ENCODE results near the gene LMF1. TPM values are rescaled to one million over a fixed set of nuclear protein-coding genes. Genes with fewer than 3 reads are reported as not detected.

Gene LMF1
- total and polyA plus RNA-seq, 2 experiments from 2014 or later = 18.8 to 41.6 TPM

DNA sequence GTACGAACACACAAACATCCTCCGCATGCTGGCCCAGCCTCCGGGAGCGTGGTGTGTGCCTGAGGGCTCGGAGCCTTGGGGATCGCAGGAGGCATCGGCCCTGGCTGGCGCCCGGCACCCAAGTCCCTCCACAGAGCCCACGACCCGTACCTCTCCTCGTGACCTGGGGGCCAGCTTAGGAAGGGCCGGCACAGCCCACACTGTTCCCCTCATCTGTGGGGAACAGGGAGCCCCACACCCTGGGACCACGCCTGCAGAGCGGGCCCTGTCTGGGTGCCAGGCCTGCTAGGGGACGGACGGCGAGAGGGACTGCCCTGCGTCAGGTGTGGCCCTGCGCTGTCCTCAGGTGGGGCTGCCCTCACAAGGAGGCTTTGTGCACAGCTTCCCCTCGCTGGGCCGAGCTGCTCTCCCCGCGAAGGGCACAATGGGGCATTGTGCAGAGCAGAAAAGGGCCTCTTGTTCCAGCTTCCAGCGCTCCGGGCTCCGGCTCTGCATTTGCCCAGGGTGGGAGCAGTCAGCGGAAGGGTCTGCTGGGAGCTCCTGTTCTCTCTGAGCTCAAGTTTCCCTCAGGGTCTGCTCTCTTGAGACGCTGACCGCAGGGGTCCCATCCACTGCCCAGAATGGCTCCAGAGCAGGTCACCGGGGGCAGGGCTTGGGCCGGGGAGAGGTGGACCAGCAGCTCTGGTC, 1.7 kb upstream of the LMF1 start:
- Histone ChIP-seq H3K27me3 (no peaks in the 10 kb centered on the region), H3K27ac (no peak overlapping the region), H3K4me1 (ENCODE audit: low read depth) (peaks cover 25% of the 10 kb centered on the region), H3K36me3 (no peaks in the 10 kb centered on the region), H3K4me3 (no peak overlapping the region), H3K9me3 (ENCODE audit: low read depth) (no peaks in the 10 kb centered on the region)
- DNase-seq (ENCODE audit: low read depth in 1 of 2, low spot score in 1 of 2) = no peak
- TF ChIP-seq, protein P1, sequence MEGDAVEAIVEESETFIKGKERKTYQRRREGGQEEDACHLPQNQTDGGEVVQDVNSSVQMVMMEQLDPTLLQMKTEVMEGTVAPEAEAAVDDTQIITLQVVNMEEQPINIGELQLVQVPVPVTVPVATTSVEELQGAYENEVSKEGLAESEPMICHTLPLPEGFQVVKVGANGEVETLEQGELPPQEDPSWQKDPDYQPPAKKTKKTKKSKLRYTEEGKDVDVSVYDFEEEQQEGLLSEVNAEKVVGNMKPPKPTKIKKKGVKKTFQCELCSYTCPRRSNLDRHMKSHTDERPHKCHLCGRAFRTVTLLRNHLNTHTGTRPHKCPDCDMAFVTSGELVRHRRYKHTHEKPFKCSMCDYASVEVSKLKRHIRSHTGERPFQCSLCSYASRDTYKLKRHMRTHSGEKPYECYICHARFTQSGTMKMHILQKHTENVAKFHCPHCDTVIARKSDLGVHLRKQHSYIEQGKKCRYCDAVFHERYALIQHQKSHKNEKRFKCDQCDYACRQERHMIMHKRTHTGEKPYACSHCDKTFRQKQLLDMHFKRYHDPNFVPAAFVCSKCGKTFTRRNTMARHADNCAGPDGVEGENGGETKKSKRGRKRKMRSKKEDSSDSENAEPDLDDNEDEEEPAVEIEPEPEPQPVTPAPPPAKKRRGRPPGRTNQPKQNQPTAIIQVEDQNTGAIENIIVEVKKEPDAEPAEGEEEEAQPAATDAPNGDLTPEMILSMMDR (IDR thresholded peaks at IDR 0.05; ENCODE audit: low read depth, low read length) = no peak

DNA sequence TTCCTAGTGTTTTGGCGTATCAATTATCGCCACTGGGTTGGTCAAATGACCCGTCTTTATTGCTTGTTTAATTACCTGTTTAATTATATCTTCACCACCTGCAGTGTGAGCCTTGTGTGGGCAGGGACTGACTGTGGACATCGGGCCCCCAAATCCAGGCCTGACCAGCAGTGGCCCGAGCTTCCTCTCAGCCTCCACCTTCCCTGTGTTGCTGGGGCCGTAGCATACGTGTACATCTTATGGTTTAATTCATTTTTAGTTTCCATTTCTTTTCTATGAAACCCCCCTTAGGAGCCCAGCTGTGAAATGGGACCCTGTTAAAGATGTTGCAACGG, 1.2 kb upstream of the LMF1 start:
- H3K4me3 ChIP-seq = no peak overlapping the region
- H3K27me3 ChIP-seq = no peaks in the 10 kb centered on the region
- H3K27ac ChIP-seq = no peak overlapping the region
- TF ChIP-seq, protein P1 (IDR thresholded peaks at IDR 0.05; ENCODE audit: low read depth, low read length) = no peak
- DNase-seq (ENCODE audit: low read depth in 1 of 2, low spot score in 1 of 2) = no peak
- no peaks in the 10 kb centered on the region for H3K9me3 ChIP-seq (ENCODE audit: low read depth)
- H3K36me3 ChIP-seq = no peaks in the 10 kb centered on the region
- peaks cover 25% of the 10 kb centered on the region for H3K4me1 ChIP-seq (ENCODE audit: low read depth)

DNA sequence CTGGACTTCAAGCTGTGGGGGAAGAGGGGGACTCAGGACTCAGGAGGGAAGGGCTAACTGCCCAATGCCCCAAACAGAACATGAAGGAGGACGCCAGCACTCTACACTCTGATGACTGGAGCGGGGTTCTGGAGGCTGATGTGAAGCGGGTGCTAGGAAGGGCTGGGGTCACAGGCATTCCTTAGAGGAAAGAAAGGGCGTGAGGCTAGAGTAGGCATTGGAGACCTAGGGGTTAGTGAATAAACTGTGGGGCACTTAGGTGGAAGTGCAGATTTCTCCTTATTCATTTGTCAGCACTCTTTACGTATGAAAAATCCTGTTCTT, 760 bp upstream of the LMF1 start:
- H3K27me3 ChIP-seq = no peaks in the 10 kb centered on the region
- no peaks in the 10 kb centered on the region for H3K36me3 ChIP-seq
- no peaks in the 10 kb centered on the region for H3K9me3 ChIP-seq (ENCODE audit: low read depth)
- no peak overlapping the region for H3K4me3 ChIP-seq
- no peak for DNase-seq (ENCODE audit: low read depth in 1 of 2, low spot score in 1 of 2)
- TF ChIP-seq, protein P1 (IDR thresholded peaks at IDR 0.05; ENCODE audit: low read depth, low read length) = no peak
- H3K4me1 ChIP-seq (ENCODE audit: low read depth) = peaks cover 23% of the 10 kb centered on the region
- no peak overlapping the region for H3K27ac ChIP-seq

DNA sequence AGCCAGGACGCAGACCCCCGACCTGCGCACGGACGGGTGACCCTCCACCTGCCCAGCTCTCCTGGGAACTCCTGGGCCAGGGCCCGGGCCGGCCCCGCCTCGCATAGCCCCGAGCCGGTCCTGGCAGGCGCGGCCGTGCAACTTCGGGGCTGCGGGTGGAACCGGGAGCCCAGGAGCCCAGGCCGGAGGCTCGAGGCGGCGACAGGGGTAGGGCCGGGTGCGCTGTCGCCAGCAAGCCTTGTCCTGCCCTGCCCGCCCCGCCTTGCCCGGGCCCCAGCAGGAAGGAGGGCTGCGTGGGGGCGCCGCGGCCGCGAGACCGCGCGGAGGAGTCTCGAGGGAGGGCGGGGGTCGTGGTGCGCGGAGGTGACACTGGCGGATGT, 408 bp downstream of the LMF1 start:
- Histone ChIP-seq H3K27ac (peak overlapping the region; percentile 67), H3K27me3 (no peaks in the 10 kb centered on the region), H3K4me1 (ENCODE audit: low read depth) (peaks cover 15% of the 10 kb centered on the region), H3K9me3 (ENCODE audit: low read depth) (no peaks in the 10 kb centered on the region), H3K4me3 (peak overlapping the region; percentile 87), H3K36me3 (no peaks in the 10 kb centered on the region)
- TF ChIP-seq, protein P1 (IDR thresholded peaks at IDR 0.05; ENCODE audit: low read depth, low read length) = no peak
- no peak for DNase-seq (ENCODE audit: low read depth in 1 of 2, low spot score in 1 of 2)

DNA sequence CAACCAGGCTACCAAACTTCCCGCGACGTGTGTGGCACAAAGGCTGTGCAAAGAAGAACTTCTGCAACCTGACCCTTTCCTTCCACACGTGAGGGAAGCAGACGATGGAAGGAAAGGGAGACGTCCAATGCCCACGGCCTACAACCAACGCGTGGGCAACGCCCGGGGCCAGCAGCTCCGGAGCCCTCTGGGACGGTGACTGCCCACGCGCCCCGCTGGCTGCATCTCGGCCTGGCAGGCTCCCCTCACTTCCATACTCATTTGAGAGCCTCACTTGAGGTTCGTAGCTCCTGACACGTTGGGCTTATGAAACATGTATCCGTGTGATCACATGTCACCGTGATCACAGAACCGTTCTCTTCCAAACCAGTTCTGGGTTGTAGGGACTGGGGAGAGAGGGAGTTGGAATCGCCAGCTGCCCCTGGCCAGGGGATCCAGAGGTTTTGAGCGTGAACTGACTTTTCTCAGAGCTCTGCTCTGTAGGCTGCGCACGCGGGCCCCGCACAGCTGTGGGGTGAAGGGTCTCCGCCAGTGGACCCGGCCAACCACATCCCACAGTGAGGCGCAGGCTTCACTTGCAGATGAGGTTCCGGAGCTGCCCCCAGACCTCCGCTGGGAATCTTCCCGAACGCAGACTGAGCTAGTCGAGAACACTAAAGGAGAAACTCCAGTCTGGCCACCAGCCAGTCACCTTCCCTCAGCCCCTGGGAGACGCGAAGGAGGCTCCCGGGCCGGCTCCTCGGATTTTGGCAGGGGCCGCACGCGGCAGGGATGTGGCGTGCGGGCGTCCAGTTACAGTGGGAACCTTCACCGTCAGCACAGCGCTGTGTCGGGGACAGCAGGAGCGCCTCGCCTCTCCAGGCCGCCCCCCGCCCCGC, 1.0 kb downstream of the LMF1 start:
- H3K4me1 ChIP-seq (ENCODE audit: low read depth) = peaks cover 13% of the 10 kb centered on the region
- H3K4me3 ChIP-seq = peak overlapping the region; percentile 87
- no peaks in the 10 kb centered on the region for H3K27me3 ChIP-seq
- TF ChIP-seq, protein P1 (IDR thresholded peaks at IDR 0.05; ENCODE audit: low read depth, low read length) = no peak
- DNase-seq (ENCODE audit: low read depth in 1 of 2, low spot score in 1 of 2) = peak; percentile 47 to 48
- H3K9me3 ChIP-seq (ENCODE audit: low read depth) = no peaks in the 10 kb centered on the region
- H3K27ac ChIP-seq = peak overlapping the region; percentile 67
- no peaks in the 10 kb centered on the region for H3K36me3 ChIP-seq
